ENCODE data around the gene CRCP. TPM values are rescaled to one million over a fixed set of nuclear protein-coding genes. Genes with fewer than 3 reads are reported as not detected.

The CRCP gene
- total and polyA plus RNA-seq, 2 of the 13 experiments (the other 11 are each of a cell fraction or from before 2014, with no cell fraction given) = 22.7 to 31.0 TPM

DNA sequence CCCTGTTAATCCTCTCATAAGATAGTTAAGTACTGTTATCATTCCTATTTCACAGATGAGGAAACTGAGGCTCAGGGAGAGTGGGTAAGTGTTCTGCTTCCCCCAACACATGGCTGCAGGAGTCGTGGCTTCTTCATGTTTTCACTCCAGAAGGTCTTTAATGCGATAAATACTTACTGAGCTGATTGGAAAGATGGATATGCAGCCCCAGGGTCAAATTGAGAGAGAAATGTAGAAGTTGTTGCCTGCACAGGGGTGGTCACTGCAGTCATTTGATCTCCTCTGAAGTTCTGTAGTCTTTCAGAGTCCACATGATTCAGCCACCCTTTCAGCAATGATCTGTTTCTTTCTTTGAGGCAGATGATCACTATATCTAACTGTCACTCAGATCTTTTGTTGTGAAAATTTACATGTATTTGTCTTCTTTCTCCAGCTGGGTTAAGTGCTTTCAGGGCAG is 29.3 kb downstream of the CRCP start (continued):
- TF ChIP-seq, protein P1, sequence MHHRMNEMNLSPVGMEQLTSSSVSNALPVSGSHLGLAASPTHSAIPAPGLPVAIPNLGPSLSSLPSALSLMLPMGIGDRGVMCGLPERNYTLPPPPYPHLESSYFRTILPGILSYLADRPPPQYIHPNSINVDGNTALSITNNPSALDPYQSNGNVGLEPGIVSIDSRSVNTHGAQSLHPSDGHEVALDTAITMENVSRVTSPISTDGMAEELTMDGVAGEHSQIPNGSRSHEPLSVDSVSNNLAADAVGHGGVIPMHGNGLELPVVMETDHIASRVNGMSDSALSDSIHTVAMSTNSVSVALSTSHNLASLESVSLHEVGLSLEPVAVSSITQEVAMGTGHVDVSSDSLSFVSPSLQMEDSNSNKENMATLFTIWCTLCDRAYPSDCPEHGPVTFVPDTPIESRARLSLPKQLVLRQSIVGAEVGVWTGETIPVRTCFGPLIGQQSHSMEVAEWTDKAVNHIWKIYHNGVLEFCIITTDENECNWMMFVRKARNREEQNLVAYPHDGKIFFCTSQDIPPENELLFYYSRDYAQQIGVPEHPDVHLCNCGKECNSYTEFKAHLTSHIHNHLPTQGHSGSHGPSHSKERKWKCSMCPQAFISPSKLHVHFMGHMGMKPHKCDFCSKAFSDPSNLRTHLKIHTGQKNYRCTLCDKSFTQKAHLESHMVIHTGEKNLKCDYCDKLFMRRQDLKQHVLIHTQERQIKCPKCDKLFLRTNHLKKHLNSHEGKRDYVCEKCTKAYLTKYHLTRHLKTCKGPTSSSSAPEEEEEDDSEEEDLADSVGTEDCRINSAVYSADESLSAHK (CRISPR knock-in tag; IDR thresholded peaks at IDR 0.05; ENCODE audit: borderline replicate concordance) = no peak
- TF ChIP-seq ZFP36L2 (CRISPR knock-in tag; IDR thresholded peaks at IDR 0.05) = no peak
- TF ChIP-seq, protein P2, sequence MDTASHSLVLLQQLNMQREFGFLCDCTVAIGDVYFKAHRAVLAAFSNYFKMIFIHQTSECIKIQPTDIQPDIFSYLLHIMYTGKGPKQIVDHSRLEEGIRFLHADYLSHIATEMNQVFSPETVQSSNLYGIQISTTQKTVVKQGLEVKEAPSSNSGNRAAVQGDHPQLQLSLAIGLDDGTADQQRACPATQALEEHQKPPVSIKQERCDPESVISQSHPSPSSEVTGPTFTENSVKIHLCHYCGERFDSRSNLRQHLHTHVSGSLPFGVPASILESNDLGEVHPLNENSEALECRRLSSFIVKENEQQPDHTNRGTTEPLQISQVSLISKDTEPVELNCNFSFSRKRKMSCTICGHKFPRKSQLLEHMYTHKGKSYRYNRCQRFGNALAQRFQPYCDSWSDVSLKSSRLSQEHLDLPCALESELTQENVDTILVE (CRISPR knock-in tag; IDR thresholded peaks at IDR 0.05) = no peak
- TF ChIP-seq, protein P3, sequence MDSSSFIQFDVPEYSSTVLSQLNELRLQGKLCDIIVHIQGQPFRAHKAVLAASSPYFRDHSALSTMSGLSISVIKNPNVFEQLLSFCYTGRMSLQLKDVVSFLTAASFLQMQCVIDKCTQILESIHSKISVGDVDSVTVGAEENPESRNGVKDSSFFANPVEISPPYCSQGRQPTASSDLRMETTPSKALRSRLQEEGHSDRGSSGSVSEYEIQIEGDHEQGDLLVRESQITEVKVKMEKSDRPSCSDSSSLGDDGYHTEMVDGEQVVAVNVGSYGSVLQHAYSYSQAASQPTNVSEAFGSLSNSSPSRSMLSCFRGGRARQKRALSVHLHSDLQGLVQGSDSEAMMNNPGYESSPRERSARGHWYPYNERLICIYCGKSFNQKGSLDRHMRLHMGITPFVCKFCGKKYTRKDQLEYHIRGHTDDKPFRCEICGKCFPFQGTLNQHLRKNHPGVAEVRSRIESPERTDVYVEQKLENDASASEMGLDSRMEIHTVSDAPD (CRISPR knock-in tag; IDR thresholded peaks at IDR 0.05) = no peak
- no peak for TF ChIP-seq ZFAT (CRISPR knock-in tag; conservative IDR thresholded peaks at IDR 0.05)
- TF ChIP-seq, protein P4, sequence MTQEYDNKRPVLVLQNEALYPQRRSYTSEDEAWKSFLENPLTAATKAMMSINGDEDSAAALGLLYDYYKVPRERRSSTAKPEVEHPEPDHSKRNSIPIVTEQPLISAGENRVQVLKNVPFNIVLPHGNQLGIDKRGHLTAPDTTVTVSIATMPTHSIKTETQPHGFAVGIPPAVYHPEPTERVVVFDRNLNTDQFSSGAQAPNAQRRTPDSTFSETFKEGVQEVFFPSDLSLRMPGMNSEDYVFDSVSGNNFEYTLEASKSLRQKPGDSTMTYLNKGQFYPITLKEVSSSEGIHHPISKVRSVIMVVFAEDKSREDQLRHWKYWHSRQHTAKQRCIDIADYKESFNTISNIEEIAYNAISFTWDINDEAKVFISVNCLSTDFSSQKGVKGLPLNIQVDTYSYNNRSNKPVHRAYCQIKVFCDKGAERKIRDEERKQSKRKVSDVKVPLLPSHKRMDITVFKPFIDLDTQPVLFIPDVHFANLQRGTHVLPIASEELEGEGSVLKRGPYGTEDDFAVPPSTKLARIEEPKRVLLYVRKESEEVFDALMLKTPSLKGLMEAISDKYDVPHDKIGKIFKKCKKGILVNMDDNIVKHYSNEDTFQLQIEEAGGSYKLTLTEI (CRISPR knock-in tag; conservative IDR thresholded peaks at IDR 0.05) = no peak
- TF ChIP-seq, protein P5, sequence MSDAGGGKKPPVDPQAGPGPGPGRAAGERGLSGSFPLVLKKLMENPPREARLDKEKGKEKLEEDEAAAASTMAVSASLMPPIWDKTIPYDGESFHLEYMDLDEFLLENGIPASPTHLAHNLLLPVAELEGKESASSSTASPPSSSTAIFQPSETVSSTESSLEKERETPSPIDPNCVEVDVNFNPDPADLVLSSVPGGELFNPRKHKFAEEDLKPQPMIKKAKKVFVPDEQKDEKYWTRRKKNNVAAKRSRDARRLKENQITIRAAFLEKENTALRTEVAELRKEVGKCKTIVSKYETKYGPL (CRISPR knock-in tag; IDR thresholded peaks at IDR 0.05) = no peak
- TF ChIP-seq ZBTB38 (CRISPR knock-in tag; IDR thresholded peaks at IDR 0.05) = no peak
- TF ChIP-seq, protein P6, sequence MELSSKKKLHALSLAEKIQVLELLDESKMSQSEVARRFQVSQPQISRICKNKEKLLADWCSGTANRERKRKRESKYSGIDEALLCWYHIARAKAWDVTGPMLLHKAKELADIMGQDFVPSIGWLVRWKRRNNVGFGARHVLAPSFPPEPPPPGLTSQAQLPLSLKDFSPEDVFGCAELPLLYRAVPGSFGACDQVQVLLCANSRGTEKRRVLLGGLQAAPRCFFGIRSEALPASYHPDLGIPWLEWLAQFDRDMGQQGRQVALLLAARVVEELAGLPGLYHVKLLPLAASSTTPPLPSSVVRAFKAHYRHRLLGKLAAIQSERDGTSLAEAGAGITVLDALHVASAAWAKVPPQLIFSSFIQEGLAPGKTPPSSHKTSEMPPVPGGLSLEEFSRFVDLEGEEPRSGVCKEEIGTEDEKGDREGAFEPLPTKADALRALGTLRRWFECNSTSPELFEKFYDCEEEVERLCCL (CRISPR knock-in tag; IDR thresholded peaks at IDR 0.05; ENCODE audit: borderline replicate concordance) = no peak
- TF ChIP-seq PHF20 (CRISPR knock-in tag; IDR thresholded peaks at IDR 0.05) = no peak
- TF ChIP-seq ZNF619 (CRISPR knock-in tag; IDR thresholded peaks at IDR 0.05) = no peak
- TF ChIP-seq ZNF605 (CRISPR knock-in tag; IDR thresholded peaks at IDR 0.05) = no peak
- no peak for TF ChIP-seq ZC3H4 (CRISPR knock-in tag; IDR thresholded peaks at IDR 0.05; ENCODE audit: borderline replicate concordance)
- TF ChIP-seq ZNF430 (CRISPR knock-in tag; IDR thresholded peaks at IDR 0.05) = no peak
- TF ChIP-seq, protein P7, sequence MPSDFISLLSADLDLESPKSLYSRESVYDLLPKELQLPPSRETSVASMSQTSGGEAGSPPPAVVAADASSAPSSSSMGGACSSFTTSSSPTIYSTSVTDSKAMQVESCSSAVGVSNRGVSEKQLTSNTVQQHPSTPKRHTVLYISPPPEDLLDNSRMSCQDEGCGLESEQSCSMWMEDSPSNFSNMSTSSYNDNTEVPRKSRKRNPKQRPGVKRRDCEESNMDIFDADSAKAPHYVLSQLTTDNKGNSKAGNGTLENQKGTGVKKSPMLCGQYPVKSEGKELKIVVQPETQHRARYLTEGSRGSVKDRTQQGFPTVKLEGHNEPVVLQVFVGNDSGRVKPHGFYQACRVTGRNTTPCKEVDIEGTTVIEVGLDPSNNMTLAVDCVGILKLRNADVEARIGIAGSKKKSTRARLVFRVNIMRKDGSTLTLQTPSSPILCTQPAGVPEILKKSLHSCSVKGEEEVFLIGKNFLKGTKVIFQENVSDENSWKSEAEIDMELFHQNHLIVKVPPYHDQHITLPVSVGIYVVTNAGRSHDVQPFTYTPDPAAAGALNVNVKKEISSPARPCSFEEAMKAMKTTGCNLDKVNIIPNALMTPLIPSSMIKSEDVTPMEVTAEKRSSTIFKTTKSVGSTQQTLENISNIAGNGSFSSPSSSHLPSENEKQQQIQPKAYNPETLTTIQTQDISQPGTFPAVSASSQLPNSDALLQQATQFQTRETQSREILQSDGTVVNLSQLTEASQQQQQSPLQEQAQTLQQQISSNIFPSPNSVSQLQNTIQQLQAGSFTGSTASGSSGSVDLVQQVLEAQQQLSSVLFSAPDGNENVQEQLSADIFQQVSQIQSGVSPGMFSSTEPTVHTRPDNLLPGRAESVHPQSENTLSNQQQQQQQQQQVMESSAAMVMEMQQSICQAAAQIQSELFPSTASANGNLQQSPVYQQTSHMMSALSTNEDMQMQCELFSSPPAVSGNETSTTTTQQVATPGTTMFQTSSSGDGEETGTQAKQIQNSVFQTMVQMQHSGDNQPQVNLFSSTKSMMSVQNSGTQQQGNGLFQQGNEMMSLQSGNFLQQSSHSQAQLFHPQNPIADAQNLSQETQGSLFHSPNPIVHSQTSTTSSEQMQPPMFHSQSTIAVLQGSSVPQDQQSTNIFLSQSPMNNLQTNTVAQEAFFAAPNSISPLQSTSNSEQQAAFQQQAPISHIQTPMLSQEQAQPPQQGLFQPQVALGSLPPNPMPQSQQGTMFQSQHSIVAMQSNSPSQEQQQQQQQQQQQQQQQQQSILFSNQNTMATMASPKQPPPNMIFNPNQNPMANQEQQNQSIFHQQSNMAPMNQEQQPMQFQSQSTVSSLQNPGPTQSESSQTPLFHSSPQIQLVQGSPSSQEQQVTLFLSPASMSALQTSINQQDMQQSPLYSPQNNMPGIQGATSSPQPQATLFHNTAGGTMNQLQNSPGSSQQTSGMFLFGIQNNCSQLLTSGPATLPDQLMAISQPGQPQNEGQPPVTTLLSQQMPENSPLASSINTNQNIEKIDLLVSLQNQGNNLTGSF (CRISPR knock-in tag; IDR thresholded peaks at IDR 0.05) = no peak

Data from HepG2 (cell line).